HG02610 (cell line): ENCODE measurements around the gene MAP4K1.

Source experiments
- ATAC-seq: cut with Tn5 transposase; IDR thresholded peaks from one replicate; pipeline ENCODE4 v1.9.1; 2021; ENCODE audit warnings: mild to moderate bottlenecking, moderate library complexity; ENCODE audit not compliant: unreplicated experiment

MAP4K1 gene

GRCh38 chr19:38617764-38618589 lies at the start of gene MAP4K1:
MAP4K1 (minus strand) TSS chr19:38617953; CDS start chr19:38617895, 58 bp downstream.
- peak; percentile 64 for ATAC-seq

- no peak for ATAC-seq
Observed at GRCh38 chr19:38666663-38667511, 49.1 kb upstream of the MAP4K1 start.

DNA sequence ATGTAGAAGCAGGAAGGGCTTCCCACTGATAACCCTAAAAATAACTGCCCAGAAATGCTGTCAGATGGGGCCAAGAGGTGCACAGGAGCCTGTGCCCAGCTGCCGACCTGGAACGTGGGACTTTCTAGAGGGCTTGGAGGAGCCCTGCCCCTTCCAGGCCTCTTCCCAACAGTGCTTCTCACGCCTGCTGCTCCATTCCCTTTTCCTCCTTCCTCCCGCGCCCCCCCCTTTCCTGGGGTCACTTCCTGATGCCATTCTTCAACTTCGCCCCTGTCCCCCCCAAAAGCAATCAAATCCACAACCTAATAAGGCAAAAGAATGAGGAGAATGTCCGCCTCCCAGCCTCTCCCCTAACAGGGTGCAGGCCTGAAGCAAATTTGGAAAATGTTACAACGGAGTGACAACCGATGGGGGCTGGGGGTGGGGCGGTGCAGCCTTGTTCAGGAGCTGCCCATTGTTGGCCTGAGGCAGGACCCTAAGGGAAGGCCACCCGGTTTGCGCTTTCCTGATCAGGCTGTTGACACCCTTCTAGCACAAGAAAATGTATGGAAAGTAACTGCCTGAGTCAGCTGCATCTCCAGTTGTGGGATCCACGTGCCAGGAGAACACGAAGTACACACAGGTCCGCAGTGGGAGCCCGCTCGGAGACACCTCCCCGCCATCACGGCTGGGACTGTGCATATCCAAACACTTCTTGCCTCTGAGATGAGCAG lies 48.4 kb upstream of the MAP4K1 start:
- ATAC-seq, result no peak

- ATAC-seq, result no peak
Observed at GRCh38 chr19:38665219-38665931, 47.6 kb upstream of the MAP4K1 start.

DNA sequence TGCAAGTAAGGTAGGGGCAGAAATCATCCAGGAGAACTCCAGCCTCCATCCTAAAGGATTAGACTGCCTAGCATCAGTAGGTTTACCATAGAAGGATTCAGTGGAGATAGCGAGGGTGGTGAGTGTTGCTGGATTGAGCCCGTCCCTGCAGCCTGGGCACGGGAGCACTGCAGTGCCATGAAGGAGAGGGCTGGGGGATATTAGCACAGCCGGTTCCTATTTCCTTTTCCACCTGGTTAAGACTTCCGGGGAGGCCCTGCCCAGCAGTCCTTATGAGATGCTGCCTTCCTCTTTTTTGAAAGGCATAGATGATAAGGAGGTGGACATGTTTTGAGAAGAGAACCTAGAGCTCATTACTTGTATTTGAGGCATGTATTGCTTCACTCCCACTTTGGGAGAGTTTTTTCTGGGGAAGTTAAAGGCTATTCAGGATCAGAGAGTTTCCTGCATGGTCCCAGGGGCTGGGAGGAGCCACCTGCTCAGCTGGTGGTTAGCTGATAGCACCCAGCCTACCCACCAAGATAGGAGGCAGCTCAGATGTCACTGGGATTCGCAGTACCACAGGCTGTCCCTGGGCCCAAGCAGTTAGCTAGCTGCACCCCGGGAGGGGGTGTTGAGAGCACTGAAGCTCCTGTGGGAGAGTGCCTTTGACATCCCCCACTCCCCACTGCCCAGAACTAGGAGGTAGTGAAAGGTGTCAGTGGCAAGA lies 46.9 kb upstream of the MAP4K1 start:
- no peak for ATAC-seq

DNA sequence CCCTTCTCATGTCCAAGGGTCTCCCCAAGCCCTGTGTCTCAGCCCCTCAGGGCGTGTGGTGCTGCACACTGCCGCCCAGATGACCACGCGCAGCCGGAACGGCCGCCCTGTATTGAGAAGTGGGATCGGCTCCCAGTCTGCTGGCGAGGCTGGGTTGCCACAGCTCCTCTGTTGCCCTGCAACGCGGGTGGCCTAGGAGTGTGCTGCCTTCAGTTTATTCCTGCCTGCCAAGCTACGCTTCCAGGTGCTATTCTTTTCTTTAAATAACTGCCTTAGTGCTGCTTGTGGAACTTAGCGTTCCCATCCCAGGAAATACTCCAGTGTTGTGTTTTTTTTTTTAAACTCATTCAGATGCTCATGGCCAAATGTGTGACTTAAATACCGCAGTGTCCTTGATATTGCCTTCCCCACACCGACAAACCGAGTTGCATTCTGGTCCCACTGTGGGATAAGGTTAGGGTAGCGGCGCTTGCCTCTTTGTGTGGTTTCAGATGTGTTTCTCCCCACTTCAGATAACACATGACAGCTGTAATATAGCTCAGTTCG lies 46.3 kb upstream of the MAP4K1 start:
- no peak for ATAC-seq

GRCh38 chr19:38663156-38663651 lies 45.5 kb upstream of the MAP4K1 start:
- no peak for ATAC-seq

DNA sequence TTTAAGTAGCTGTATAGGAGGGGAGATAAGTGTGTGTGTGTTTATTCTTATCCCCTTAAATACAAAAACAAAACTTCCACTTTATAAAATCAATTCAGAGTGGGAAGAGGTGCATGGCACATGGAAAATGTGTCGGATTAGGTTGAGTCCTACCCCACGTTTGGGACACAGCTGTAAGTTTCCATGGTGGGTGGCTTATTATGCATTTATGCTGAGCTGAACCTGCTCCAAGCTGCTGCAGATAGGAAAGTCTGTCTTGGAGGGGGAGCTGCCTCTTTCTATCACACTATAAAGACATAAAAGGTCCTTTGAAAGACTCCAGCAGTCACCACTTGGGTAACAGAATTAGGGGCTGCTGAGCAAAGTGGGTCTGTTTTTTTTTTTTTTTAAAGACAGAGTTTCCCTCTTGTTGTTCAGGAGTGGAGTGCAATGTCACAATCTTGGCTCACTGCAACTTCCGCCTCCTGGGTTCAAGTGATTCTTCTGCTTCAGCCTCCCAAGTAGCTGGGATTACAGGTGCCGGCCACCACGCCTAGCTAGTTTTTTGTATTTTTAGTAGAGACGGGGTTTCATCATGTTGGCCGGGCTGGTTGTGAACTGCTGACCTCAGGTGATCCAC lies 44.9 kb upstream of the MAP4K1 start:
- no peak for ATAC-seq

DNA sequence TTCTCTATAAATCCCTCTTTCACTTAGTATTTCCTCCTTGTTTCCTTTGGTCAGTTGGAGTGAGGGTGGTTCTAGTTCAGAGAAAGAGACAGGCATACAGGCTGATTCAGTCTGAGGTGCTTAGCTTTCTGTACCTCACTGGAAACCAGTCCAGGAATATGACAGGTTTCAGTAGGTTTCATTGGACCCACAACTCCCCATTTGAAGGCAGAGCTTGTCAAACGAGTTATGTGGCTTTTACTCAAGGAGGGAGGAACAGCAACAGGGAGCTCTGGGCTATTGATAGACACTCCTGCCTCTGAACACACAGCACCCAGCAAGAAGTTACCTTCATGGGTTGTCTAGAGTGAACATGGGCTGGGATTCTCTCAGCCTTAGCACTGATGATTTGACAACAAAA lies 44.2 kb upstream of the MAP4K1 start:
- ATAC-seq, result no peak

DNA sequence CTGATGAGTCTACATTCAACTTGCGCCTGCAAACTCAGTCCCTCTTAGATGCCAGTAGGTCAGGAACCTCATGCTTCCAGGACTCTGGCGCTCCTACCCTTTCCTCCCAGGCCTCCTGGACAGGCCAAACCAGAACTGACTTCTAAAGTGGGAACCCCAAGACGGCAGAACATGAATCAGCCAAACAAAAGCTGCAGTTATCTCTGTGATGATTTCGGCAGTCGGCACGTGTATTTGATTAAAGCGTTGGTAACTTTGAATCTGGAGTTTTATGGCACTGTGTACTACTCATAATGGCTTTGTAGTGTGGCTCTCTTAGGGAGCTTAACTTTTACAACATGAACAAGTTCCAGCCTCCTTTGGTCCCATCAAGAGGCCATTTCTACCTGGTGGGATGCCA lies 43.4 kb upstream of the MAP4K1 start:
- no peak for ATAC-seq

DNA sequence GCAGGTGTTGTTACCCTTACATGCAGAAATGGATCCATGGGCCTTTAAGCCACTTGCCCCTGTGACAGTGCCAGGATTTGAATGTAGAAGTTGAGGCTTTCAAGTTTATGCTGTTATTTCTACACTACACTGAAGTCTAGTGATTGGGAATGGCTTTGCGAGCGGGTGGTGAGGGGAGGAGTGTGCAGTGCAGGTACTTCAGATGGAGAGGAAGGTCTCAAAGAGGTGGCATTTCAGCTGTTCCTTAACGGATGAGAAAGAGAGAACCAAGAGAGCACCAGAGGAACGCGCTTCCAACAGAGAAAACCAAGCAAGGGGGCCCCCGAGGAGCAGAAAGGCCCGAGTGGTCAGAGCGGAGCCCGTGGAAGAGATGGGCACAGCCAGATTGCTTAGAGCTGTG lies 43.0 kb upstream of the MAP4K1 start:
- ATAC-seq, result no peak

DNA sequence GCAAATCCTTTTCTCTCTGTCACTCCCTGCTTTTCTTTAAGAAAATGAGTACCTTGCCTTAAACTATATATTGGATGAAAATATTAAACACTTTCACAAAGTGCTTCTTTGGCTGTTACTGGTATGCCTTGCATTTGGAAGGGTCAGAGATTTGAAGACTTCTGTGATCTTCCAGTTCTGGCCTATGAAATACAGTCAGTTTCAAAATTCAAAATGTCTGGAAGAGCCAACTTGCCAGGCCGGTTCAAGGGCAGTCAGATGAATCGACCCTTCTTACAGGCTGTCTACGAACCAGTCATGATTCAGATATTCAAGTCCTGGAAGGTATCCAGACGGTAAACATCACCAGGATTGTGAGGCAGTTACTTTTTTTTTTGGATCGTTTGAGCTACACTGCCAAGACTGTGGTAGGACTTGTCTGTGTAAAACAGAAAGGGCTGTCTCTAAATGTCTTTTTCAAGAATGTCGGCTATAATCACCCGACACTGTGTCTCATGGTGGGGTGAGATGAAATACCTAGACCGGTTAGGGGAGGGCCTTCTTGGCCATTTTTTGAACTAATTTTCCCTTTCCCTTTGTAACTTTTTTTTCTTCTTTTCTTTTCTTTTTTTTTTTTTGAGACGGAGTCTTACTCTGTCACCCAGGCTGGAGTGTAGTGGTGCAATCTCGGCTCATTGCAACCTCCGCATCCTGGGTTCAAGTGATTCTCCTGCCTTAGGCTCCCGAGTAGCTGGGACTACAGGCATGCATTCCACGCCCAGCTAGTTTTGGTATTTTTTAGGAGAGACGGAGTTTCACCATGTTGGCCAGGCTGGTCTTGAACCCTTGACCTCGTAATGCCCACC lies 40.9 kb upstream of the MAP4K1 start:
- ATAC-seq, result no peak

- ATAC-seq, result no peak
Observed at GRCh38 chr19:38657633-38658222, 40.0 kb upstream of the MAP4K1 start.

DNA sequence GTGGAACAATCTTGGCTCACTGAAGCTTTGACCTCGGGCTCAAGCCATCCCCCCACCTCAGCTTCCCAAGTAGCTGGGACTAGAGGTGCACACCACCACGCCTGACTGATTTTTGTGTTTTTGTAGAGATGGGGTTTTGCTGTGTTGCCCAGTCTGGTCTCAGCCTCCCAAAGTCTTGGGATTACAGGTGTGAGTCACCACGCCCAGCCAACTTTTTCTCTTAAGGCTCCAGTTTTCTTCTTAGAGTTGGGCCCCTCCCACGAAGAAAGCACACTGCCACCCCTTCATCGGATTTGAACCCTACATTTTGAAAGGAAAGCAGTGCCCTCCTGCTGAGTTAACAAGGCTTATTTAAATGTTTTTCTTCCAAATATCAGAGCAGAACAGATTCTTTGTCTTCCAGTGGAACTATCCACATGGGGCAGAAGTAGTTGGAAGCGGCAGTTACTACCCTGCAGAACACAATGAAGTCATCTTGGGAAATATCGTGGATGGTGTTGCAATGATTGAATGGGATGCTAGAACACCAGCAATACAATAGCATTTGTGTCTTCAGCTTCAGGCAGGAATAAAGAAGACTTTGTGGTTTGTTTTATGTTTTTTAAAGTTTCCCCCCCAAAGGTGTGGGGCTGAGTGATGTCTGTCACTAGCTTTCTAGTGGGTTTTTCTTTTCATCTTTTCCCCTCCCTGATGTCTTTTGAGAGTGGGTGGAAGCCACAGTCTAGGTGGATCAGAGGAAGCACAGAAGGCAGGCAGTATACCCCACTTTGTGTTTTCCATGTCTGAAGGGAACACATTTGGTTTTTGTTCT lies 38.6 kb upstream of the MAP4K1 start:
- no peak for ATAC-seq

DNA sequence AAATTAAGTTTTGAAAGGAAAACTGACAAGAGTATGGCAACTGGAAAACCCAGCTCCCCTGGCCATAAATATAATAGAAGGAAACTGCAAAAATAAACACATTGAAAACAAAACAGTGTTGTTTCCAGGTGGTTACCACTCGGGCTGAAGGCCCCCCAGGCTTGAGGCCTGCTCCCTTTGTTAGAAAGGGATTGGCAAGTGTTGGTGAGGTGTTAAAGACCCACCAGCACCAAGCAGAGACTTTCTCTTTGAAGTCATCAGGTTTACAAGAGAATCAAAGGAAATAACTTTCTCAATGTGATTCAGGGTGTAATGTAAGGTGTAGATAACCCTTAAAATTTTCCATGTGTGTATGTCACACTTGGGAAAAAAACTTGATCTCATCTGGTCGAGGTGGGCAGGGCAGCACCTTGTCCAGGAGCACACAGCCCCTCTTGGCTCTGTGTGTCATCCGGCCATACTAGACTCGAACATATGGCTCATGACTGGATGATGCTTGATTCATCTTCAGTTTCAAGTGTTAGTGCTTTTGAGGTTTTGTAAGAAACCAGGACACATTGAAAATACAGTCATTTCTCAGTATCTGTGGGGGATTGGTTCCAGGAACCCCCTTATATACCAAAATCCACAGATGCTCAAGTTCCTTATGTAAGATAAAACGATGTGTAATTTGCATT lies 37.5 kb upstream of the MAP4K1 start:
- ATAC-seq, result peak; percentile 61

DNA sequence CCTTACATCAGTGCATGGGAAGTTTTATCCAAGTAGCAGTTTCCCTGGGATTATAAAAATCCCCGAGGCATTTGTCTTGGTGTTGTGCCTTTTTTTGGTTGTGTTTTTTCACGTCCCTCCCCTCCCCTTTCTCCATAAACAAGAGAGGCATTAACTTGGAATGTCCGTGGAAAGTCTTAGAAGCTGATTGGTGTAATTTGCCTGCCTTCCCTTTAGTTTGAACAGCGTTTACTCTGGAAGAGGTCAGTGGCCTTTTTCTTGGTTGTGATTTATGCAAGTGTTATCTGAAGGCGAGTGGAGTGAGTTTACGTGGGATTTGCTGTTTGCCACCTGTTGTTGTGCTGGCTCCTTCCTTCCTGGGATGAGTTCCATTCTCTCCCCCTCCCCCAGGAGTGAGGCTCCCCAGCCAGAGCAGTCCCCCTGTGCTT lies 36.9 kb upstream of the MAP4K1 start:
- no peak for ATAC-seq
